Measurements from ENCODE around the gene MEIS3.
"Not testable (repeated sequence)": the region's sequence is repeated elsewhere in the genome, so short reads cannot be mapped to it uniquely, and the experiment has no call there.

MEIS3 gene

DNA sequence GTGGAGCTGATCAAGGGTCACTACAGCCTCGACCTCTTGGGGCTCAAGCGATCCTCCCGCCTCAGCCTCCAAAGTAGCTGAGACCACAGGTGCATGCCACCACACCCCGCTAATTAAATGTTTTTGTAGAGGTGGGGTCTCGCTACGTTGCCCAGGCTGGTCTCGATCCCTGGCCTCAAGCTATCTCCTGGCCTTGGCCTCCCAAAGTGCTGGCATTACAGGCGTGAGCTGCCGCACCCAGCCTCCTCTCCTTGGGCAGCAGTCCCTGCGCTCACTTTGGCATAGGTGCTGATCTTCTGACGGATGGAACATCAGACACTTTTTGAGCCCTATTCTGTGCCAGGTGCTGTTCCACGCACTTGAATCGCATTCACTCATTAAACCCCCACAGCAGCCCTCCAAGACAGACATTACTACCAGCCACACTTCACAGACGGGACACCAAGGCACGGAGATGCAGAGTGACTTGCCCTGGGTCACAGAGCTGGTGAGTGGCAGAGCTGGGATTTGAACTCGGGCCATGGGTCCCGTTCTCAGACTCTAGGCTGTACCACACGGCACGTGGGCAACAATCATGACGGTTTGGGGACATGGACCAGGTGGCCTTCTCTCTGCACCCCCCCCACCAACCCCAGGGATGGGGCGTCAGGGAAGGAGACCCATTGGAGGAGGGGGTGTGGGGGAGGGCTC, 3.2 kb downstream of the MEIS3 start:
- DNase-seq (ENCODE audit: low read depth): no peak

DNA sequence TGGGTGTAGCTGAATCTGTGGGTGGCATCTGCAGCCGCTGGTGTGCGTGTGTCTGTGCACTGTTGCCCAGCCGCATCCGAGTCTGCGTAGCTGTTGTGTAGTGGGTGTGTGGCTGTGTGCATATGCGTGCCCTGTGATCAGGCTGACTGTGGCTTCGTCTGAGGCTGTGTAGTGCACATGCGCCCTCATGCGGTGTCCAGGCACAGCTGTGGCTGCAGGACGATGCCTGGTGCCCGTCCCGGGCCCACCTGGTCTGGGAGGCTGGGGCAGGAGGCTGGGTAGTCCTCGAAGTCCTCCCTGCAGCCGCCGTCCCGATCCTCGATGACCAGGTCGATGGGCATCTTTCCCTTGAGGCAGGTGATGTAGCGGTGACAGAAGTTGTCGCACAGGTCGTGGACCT, 4.9 kb downstream of the MEIS3 start:
- no peak for DNase-seq (ENCODE audit: low read depth)

DNA sequence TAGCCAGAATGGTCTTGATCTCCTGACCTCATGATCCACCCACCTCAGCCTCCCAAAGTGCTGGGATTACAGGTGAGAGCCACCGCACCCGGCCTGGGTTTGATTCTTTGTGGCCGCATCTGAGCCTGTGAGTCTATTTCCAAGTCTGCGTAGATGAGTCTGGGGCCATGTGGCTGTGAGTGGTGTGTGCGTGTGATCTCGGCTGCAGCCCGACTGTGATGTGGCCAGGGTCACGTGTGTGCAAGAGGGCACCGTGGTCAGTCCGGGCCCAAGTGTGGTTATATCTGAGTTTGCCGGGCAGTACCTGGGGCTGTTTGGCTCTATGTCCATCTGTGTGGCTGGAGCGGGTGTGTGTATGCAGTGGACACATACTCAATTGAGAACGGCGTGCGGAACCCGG, 5.4 kb downstream of the MEIS3 start:
- DNase-seq (ENCODE audit: low read depth): no peak

DNA sequence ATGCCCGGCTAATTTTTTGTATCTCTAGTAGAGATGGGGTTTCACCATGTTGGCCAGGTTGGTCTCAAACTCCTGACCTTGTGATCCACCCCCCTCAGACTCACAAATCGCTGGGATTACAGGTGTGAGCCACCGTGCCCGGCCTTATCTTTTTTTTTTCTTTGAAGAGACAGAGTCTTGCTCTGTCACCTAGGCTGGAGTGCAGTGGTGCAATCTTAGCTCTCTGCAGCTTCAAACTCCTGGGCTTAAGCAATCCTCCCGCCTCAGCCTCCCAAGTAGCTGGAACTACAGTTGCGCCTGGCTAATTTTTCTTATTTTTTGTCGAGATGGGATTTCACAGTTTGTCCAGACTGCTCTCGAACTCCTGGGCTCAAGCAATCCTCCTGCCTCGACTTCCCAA, 7.6 kb downstream of the MEIS3 start:
- DNase-seq (ENCODE audit: low read depth): not testable (repeated sequence)

DNA sequence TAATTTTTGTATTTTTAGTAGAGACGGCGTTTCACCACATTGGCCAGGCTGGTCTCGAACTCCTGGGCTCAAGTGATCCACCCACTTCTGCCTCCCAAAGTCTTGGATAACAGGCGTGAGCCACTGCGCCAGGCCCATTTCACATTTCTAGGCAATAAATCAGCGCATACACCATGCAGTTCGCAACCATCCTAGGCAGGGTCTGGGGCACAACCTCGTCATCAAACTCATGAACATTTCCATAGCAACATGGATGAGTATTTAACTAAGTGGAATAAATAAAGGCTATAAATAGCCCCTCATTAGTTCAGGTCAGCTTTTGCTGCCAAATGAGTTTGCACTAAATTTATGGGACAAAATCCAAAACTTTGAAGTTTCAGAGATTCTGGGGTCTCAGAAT, 8.2 kb downstream of the MEIS3 start:
- peak; percentile 29 for DNase-seq (ENCODE audit: low read depth)

DNA sequence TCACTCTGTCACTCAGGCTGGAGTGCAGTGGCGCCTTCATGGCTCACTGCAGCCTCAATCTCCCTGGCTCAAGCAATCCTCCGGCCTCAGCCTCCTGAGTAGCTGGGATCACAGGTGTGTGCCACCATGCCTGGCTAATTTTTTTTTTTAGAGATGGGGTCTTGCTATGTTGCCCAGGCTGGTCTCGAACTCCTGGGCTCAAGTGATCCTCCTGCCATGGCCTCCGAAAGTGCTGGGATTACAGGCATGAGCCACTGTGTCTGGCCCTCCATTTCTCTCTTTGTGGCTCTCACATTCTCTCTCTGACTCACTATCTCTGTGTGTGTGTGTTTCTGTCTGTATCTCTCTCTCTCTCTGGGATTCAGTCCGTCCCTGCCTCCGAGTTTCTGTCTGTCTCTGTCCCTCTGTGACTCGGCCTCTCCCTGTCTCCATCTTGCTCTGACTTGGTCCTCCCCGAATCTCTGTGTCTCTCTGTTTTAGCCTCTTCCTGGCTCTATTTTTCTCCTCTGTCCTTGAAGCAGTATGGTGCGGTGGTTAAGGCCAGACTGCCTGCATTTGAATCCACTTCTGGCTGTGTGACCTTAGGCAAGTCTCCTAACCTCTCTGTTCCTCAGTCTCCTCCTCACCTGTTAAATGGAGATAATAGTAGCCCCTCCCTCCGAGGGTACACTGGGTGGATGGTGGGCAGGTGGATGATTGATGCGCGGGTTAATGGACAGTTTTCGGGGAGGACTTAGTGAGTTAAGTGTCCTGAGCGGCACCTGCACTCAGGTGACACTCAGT, 11.0 kb downstream of the MEIS3 start:
- no peak for DNase-seq (ENCODE audit: low read depth)

DNA sequence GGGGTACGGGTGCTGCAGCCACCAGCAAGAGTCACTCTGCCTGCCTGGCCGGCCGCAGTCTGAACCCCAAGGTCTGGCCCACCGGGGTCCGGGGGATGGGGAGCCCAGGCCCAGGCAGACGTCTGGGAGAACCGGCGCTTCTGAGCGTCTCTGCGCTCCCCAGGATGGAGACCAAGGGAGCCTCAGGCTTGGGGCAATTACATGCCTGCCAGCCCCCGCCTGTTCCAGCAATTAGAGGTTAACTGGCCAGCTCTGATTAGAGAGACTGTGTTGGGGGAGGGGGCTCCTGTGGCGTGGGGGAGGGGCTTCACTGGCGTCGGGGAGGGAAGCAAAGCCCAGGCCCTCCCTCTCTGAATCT, 11.9 kb downstream of the MEIS3 start:
- DNase-seq (ENCODE audit: low read depth): no peak

DNA sequence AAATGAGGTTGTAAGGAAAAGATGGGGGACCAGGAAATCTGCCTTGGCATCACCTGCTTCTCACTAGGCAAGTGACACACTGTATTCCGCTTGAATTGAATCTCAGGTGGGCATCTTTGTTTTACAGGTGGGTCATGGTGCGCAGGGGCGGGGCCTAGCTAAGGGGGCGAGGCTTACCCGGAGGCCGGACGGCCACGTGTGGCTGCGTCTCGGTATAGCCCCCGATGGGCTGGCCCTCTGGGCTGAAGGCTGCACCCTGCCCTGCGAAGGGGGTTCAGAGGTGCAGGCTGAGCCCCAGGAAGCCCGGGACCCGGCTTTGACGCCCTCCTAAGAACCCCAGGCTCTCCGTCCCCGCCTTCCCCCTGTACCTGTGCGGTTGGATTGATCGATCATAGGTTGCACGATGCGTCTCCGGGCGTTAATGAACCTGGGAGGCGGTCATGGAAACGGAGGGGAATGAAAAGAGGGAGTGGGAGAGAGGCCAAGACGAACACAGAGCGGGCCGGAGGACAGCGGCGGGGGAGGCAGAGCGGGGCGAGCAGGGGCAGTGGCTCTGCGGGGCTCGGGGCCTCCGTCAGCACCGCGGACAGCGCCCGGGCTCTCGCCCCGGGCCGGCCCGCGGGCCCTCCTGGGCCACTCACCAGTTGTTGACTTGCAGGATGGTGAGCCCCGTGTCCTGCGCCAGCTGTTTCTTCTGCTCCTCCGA, 12.5 kb downstream of the MEIS3 start:
- no peak for DNase-seq (ENCODE audit: low read depth)

DNA sequence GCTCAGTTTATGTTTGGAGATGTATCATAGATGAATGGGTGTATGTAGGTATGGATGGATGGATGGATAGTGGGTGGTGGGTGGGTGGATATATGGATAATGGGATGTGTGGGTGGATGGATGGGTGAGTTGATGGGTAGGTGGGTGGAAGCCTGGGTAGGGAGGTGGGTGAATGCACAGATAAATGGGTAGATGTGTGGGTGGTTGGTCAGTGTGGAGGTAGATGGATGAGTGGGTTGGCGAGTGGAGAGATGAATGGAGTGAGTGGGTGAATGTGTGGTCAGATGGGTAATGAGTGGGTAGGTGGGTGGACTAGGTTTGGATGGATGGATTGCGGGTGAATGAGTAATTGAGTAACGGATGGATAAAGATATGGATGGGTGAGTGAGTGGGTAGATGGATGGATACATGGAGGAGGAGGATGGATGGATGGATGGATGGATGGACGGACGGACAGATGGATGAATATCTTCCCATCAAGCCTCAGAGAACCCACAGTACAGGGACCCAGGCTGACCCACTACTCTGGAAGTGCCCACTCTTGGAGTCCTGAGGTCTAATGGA, 13.4 kb downstream of the MEIS3 start:
- no peak for DNase-seq (ENCODE audit: low read depth)

DNA sequence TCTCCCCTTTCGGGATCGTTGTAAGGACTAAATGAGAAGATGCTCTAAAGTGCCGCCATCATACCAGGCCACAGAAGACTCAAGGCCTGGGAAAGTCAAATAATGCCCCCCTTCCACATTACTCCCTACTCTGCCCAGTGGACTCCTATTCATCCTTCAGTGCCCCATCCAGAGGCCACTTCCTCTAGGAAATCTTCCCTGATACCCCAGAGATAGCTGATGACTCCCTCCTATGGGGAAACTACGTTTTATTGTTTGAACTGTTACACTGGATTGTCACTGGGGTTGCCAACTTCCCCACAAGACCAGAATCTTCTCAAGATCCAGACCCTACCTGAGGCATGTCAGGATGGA, 14.2 kb downstream of the MEIS3 start:
- DNase-seq (ENCODE audit: low read depth): no peak

DNA sequence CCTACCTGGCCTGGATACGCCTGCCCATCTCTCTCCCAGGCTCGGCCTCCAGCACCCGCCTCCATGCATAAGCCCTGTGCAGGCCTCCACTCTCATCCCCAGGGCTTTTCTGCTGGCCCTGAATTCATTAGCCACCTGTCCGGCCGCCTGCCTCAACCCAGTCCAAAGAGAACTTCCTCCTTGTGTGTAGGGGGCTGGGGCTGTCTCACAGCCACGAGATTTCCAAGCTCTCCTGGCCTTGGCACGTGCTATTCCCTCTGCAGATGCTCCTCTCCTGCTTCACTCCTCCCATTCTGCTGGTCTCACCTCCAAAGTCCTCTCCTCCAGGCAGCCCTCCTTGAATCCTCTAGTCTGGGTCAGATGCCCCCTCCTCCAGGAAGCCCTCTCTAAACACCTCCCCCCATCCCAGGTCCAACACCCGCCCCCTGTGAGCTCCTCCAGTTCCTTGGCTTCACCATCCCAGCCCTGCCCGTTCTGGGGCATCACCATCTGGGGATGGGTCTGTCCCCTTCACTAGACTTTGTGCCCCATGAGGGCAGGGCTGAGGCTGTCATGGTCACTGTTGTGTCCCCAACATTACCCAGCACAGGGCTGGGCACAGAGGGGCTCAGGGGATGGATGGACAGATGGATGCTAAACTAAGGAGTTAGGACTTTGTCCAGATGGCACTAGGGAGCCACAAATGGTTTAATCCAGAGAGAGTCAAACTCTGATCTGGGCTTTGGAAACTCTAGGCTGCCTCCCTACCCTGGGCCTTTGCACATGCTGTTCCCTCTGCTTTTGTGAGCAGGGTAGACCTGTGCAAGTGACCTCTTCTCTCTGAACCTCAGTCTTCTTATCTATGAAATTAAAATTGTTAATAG, 14.8 kb downstream of the MEIS3 start:
- DNase-seq (ENCODE audit: low read depth): no peak

DNA sequence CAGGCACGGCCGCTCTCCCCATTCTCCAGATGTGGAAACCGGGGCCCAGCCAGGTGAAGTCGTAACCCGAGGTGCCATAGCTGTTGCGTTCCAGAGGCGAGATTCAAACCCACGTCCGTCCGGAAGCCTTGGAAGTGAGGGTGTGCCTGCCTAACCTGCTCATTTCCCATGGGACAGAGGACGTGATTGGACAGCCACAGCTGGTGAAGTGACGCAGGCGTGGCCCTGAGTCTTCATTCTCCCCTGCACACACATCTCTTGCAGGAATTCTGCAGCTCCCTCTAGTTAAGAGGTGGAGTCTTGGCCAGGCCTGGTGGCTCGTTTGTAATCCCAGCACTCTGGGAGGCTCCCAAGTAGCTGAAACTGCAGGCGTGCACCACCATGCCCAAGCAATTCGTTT, 16.8 kb downstream of the MEIS3 start:
- no peak for DNase-seq (ENCODE audit: low read depth)

DNA sequence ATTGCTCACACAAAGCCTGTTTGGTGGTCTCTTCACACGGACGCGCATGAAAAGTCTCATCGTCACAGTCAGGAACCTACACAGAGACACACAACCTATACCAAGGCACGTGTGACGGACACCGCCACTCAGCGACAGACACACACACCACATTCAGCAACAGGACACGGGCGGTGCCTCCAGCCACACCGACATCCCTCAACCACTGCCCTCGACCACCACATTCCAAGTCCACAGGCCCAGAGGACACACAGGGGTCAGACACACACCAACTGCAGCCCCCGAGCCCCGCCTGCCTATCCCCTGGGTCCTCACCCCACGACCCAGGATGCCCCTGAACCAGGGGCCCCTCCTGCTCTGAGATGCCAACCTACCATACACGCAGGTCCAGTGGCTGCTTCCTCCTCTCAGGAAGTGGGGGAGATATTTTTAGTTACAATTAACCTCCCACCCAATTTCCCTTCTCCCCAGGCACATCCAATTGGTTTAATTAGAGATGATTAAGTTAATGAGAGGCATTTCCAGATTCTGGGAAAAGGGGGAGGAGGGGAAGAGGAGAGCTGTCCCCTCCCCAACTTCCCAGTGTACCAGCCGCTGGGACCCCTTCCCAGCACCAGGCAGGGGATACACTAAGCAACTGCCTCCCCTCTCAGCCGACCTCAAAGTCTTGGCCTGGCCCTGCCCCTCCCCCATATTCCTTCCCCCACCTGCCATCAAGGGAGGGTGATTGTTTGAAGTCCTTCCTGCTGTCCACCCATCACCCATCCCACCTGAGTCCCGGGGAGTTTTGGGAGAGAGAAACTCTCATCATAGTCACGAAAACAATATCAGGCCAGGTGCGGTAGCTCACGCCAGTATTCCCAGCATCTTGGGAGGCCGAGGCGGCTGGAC, 20.4 kb downstream of the MEIS3 start:
- no peak for DNase-seq (ENCODE audit: low read depth)

DNA sequence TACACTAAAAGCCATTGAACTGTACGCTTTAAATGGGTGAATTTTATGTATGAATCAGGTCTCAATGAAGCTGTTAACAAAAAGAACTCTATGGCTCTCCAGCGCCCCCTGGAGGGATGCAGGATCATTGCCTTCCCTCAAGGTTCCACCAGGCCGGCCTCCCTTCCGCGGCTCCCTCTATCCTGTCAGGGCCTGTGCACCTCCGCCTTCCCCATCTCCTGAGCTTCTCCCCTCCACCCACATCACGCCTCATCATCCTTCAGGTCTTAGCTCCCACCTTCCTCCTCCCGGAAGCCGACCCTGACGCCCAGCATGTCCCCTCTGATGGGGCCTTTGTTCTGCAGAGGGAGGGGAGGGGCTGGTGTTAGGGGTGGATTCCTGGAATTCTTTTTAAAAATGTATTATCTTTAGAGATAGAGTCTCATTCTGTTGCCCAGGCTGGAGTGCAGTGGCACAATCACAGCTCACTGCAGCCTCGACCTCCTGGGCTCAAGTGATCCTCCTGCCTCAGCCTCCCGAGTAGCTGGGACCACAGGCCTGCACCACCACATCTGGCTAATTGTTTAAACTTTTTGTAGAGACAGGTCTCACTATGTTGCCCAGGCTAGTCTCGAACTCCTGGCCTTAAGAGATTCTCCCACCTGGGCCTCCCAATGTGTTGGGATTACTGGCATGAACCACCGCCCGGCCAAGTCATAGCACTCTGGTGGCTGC, 27.7 kb downstream of the MEIS3 start:
- DNase-seq (ENCODE audit: low read depth): peak; percentile 77

DNA sequence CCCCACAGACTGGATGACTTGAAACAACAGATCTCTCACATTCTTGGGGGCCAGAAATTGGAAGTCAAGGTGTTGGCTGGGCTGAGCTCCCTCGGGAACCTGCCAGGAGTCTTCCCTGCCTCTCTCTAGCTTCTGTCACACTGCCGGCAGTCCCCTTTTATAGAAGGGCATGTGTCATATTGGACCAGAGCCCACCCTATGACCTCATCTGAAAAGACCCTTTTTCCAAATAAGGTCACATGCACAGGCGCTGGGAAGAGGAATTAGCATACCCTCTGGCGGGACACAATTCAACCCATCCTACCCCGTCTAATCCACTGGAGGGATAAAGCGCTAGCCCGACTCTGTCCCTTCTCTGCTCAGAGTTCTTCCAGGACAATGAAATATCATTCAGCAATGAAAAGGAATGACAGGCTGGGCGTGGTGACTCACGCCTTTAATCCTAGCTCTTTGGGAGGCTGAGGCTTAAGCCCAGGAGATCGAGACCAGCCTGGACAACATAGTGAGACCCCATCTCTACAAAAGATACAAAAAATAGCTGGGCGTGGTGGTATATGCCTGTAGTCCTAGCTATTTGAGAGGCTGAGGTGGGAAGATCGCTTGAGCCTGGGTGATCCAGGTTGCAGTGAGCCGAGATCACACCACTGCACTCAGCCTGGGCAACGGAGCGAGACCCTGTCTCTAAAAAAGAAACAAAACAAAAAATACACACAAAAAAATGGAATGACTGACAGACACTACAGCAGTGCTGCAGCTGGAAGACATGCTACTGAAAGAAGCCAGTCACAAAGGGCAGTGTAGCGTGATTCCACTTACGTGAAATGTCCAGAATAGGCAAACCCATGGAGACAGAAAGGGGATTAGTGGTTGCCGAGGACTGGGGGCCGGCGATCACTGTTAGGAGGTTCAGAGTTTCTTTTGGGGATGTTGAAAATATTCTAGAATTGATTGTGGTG, 28.5 kb downstream of the MEIS3 start:
- no peak for DNase-seq (ENCODE audit: low read depth)

DNA sequence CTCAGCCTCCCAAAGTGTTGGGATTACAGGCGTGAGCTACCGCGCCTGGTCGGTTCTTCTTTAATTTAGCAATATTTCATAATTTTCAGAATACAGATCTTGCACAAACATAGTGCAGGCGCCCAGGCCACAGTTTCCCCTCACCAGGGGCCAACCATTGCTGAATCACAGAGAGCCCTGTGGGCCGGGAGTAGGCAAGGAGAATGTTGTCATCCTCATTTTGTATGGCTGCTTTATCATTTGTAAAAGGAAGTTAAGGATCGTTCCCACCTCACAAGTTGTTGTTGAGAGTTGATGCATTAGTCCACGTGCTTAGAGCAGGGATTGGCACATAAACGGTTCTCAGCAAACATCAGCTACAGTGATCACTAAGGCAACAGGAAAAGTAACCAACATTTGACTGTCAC, 30.2 kb downstream of the MEIS3 start:
- no peak for DNase-seq (ENCODE audit: low read depth)

DNA sequence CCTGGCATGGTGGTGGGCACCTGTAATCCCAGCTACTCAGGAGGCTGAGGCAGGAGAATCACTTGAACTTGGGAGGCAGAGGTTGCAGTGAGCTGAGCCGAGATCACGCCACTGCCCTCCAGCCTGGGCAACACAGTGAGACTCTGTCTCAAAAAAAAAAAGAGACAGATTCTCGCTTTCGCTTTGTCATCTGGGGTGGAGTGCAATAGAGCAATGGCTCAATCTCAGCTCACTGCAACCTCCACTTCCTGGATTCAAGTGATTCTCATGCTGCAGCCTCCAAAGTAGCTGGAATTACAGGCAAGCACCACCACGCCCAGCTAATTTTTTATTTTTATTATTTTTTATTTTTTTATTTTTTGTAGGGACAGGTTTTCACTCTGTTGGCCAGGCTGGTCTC, 30.6 kb downstream of the MEIS3 start:
- not testable (repeated sequence) for DNase-seq (ENCODE audit: low read depth)

DNA sequence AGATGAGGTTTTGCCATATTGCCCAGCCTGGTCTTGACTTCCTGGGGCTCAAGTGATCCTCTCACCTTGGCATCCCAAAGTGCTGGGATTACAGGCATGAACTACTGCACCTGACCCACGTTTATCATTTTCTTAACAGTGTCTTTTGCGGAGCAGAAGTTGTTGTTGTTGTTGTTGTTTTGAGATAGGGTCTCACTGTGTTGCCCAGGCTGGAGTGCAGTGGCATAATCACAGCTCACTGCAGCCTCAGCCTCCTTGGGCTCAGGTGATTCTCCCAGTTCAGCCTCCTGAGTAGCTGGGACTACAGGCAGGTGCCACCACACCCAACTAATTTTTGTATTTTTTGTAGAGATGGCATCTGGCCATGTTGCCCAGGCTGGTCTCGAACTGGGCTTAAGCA, 31.7 kb downstream of the MEIS3 start:
- not testable (repeated sequence) for DNase-seq (ENCODE audit: low read depth)

DNA sequence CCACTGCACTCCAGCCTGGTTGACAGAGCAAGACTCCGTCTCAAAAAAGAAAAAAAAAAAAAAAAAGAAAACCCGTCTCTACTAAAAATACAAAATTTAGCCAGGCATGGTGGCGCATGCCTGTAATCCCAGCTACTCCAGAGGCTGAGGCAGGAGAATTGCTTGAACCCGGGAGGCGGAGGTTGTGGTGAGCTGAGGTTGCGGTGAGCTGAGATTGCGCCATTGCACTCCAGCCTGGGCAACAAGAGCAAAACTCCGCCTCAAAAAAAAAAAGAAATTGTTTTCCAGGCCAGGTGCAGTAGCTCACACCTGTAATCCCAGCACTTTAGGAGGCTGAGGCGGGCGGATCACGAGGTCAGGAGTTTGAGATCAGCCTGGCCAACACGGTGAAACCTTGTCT, 32.7 kb downstream of the MEIS3 start:
- not testable (repeated sequence) for DNase-seq (ENCODE audit: low read depth)
